A673 (cell line): ENCODE results near the gene NAXD.

ENCODE experiments used
- EZH2 ChIP-seq: fragments of 200-600 bp; sonication (generic); IDR thresholded peaks from 2 replicates; pipeline ENCODE4 v1.6.1; 2017; ENCODE audit warnings: borderline replicate concordance, low read depth, mild to moderate bottlenecking, mixed read lengths, antibody characterized with exemption, low read length; ENCODE audit not compliant: poor library complexity, severe bottlenecking
- TF ChIP-seq, protein P1 (sequence below): fragments of 300-800, 200-600 bp; sonication (generic); conservative IDR thresholded peaks from 2 replicates; pipeline ENCODE4 v1.5.1; 2017; ENCODE audit warnings: low read depth, mild to moderate bottlenecking, antibody characterized with exemption, low read length, moderate library complexity, mixed read lengths

DNA sequence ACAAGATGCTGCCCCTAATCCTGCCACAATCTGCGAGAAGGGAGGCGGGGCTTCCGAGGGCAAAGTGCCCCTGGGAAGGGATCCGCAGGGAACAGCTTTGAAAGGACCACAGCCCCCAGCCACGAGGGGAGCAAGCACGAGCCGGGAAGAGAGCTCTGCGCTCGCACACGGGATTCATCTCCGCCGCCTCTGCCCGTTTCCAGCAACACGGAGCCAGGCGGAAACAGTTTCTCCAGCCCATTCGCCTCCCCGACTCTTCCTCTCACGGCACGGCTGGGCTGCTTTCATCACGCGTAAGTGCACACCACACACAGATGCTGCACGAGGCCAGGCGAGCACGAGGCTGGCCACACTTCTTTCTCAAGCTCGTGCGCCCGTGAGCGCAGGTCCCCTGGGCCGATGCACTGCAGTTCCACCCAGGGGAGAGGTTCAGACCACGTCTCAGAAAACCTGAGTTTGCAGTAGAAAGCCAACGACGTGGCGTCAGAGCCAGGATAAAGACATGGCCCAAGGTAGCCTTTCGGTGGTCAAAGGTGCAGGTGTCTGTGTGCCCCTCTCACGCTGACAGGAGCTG lies 33.6 kb downstream of the NAXD start:
- TF ChIP-seq, protein P1, sequence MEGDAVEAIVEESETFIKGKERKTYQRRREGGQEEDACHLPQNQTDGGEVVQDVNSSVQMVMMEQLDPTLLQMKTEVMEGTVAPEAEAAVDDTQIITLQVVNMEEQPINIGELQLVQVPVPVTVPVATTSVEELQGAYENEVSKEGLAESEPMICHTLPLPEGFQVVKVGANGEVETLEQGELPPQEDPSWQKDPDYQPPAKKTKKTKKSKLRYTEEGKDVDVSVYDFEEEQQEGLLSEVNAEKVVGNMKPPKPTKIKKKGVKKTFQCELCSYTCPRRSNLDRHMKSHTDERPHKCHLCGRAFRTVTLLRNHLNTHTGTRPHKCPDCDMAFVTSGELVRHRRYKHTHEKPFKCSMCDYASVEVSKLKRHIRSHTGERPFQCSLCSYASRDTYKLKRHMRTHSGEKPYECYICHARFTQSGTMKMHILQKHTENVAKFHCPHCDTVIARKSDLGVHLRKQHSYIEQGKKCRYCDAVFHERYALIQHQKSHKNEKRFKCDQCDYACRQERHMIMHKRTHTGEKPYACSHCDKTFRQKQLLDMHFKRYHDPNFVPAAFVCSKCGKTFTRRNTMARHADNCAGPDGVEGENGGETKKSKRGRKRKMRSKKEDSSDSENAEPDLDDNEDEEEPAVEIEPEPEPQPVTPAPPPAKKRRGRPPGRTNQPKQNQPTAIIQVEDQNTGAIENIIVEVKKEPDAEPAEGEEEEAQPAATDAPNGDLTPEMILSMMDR = no peak
- no peak for TF ChIP-seq EZH2
